Astrocyte (in vitro differentiated cells and primary cell): ENCODE data around the gene TARBP2. TPM values are rescaled to one million over a fixed set of nuclear protein-coding genes. Genes with fewer than 3 reads are reported as not detected.
A peak's percentile ranks its signal among the peaks of the same experiment; 100 is the strongest.

Experiments used
- DNase-seq: peaks from one replicate; pipeline ENCODE4 v3.0.0-alpha.2; 2010; ENCODE audit warnings: low read depth
- FAIRE-seq: peaks from 2 replicates; lab custom pipeline; 2011; peaks lifted over from hg19 to GRCh38; lab: Jason Lieb, UNC
- H2AFZ ChIP-seq: 2 replicates; pipeline ENCODE4 v1.6.0; 2012; ENCODE audit warnings: low read depth, low read length, inconsistent platforms
- H3K27ac ChIP-seq: 2 replicates; pipeline ENCODE4 v1.5.1; 2011; ENCODE audit warnings: low read depth, low read length, inconsistent platforms
- H3K27me3 ChIP-seq: 2 replicates; pipeline ENCODE4 v1.6.0; 2011; ENCODE audit warnings: low read length, inconsistent platforms; ENCODE audit not compliant: insufficient read depth
- H3K36me3 ChIP-seq: 2 replicates; pipeline ENCODE4 v1.5.1; 2011; ENCODE audit warnings: low read length, inconsistent platforms; ENCODE audit not compliant: insufficient read depth
- H3K4me1 ChIP-seq: 2 replicates; pipeline ENCODE4 v1.5.1; 2011; ENCODE audit warnings: low read length, inconsistent platforms; ENCODE audit not compliant: insufficient read depth
- H3K4me2 ChIP-seq: 2 replicates; pipeline ENCODE4 v1.6.0; 2012; ENCODE audit warnings: low read length, inconsistent platforms
- H3K4me3 ChIP-seq: 2 replicates; pipeline ENCODE4 v1.5.1; 2011; ENCODE audit warnings: low read depth, mild to moderate bottlenecking, low read length, inconsistent platforms; ENCODE audit not compliant: insufficient read depth
- H3K79me2 ChIP-seq: 2 replicates; pipeline ENCODE4 v1.6.0; 2012; ENCODE audit warnings: mild to moderate bottlenecking, low read length, inconsistent platforms; ENCODE audit not compliant: insufficient read depth
- H3K9ac ChIP-seq: 2 replicates; pipeline ENCODE4 v1.6.0; 2012; ENCODE audit warnings: mild to moderate bottlenecking, low read length, inconsistent platforms
- H3K9me3 ChIP-seq: 2 replicates; pipeline ENCODE4 v1.5.1; 2012; ENCODE audit warnings: low read depth, mild to moderate bottlenecking, low read length, inconsistent platforms; ENCODE audit not compliant: insufficient read depth
- H4K20me1 ChIP-seq: 2 replicates; pipeline ENCODE4 v1.6.0; 2012; ENCODE audit warnings: low read length, inconsistent platforms; ENCODE audit not compliant: insufficient read depth
- H3K27ac Mint-ChIP-seq: one replicate; pipeline ENCODE4 v1.8.0; 2021; ENCODE audit warnings: mild to moderate bottlenecking, mixed read lengths; ENCODE audit not compliant: unreplicated experiment
- H3K27me3 Mint-ChIP-seq: one replicate; pipeline ENCODE4 v1.8.0; 2021; ENCODE audit warnings: low read depth, mixed read lengths; ENCODE audit not compliant: unreplicated experiment
- H3K36me3 Mint-ChIP-seq: one replicate; pipeline ENCODE4 v1.8.0; 2021; ENCODE audit warnings: low read depth, mixed read lengths; ENCODE audit not compliant: unreplicated experiment
- H3K4me1 Mint-ChIP-seq: one replicate; pipeline ENCODE4 v1.8.0; 2021; ENCODE audit warnings: low read depth, mixed read lengths; ENCODE audit not compliant: unreplicated experiment
- H3K4me3 Mint-ChIP-seq: one replicate; pipeline ENCODE4 v1.8.0; 2021; ENCODE audit warnings: mild to moderate bottlenecking, moderate library complexity, mixed read lengths; ENCODE audit not compliant: unreplicated experiment
- H3K9me3 Mint-ChIP-seq: one replicate; pipeline ENCODE4 v1.8.0; 2021; ENCODE audit warnings: mild to moderate bottlenecking, mixed read lengths; ENCODE audit not compliant: unreplicated experiment
- CTCF ChIP-seq: IDR thresholded peaks from 2 replicates; pipeline ENCODE4 v1.5.1; 2011; ENCODE audit warnings: low read depth, mild to moderate bottlenecking, inconsistent platforms, low read length, moderate library complexity; ENCODE audit not compliant: insufficient read depth
- EZH2 ChIP-seq: IDR thresholded peaks from 2 replicates; pipeline ENCODE4 v1.6.1; 2012; ENCODE audit warnings: mild to moderate bottlenecking, low read length, inconsistent platforms; ENCODE audit not compliant: insufficient read depth
- total RNA-seq: library from RNA; stranded (reverse); gene quantifications from 2 replicates; pipeline ENCODE4 v1.2.1, GENCODE V29; 2021

The TARBP2 gene
- total RNA-seq, 1 donor from 2014 or later: 51.1 TPM

- H3K4me3 Mint-ChIP-seq: no peak overlapping the region
- FAIRE-seq (no peak), DNase-seq (no peak)
- no peaks in the 10 kb centered on the region for H3K27me3 Mint-ChIP-seq
- Histone ChIP-seq H3K4me1 (peaks cover 41% of the 10 kb centered on the region), H3K79me2 (peaks cover 27% of the 10 kb centered on the region), H3K36me3 (peaks cover 6% of the 10 kb centered on the region), H3K9ac (no peak overlapping the region), H3K9me3 (no peaks in the 10 kb centered on the region), H3K27me3 (no peaks in the 10 kb centered on the region), H3K4me2 (no peak overlapping the region), H4K20me1 (no peaks in the 10 kb centered on the region), H3K27ac (no peak overlapping the region), H3K4me3 (no peak overlapping the region), H2AFZ (no peak overlapping the region)
- peak overlapping the region; percentile 62 for H3K27ac Mint-ChIP-seq
- H3K9me3 Mint-ChIP-seq: no peaks in the 10 kb centered on the region
- TF ChIP-seq CTCF: no peak
- no peak for TF ChIP-seq EZH2
- peaks cover 9% of the 10 kb centered on the region for H3K36me3 Mint-ChIP-seq
- H3K4me1 Mint-ChIP-seq: peaks cover 22% of the 10 kb centered on the region
Measured at GRCh38 chr12:53504004-53504920, 3.2 kb downstream of the TARBP2 start.

GRCh38 chr12:53505086-53505485, 4.0 kb downstream of the TARBP2 start:
- Histone ChIP-seq H3K79me2 (peaks cover 27% of the 10 kb centered on the region), H3K27ac (peak overlapping the region; percentile 6), H3K9me3 (no peaks in the 10 kb centered on the region), H2AFZ (no peak overlapping the region), H4K20me1 (no peaks in the 10 kb centered on the region), H3K4me2 (no peak overlapping the region), H3K27me3 (no peaks in the 10 kb centered on the region), H3K36me3 (peaks cover 6% of the 10 kb centered on the region), H3K4me1 (peaks cover 35% of the 10 kb centered on the region), H3K9ac (peak overlapping the region; percentile 3), H3K4me3 (no peak overlapping the region)
- H3K4me1 Mint-ChIP-seq: peaks cover 18% of the 10 kb centered on the region
- no peak overlapping the region for H3K27ac Mint-ChIP-seq
- no peak for TF ChIP-seq EZH2
- H3K9me3 Mint-ChIP-seq: no peaks in the 10 kb centered on the region
- H3K36me3 Mint-ChIP-seq: peaks cover 9% of the 10 kb centered on the region
- H3K27me3 Mint-ChIP-seq: no peaks in the 10 kb centered on the region
- peak; percentile 45 for DNase-seq
- no peak overlapping the region for H3K4me3 Mint-ChIP-seq
- no peak for FAIRE-seq

- Histone ChIP-seq H3K4me2 (peak overlapping the region; percentile 27), H3K27ac (peak overlapping the region; percentile 6), H2AFZ (no peak overlapping the region), H3K9me3 (no peaks in the 10 kb centered on the region), H3K4me3 (no peak overlapping the region), H3K4me1 (peaks cover 31% of the 10 kb centered on the region), H3K27me3 (no peaks in the 10 kb centered on the region), H3K79me2 (peaks cover 27% of the 10 kb centered on the region), H3K36me3 (peaks cover 6% of the 10 kb centered on the region), H4K20me1 (no peaks in the 10 kb centered on the region), H3K9ac (peak overlapping the region; percentile 20)
- TF ChIP-seq CTCF (no peak), EZH2 (no peak)
- FAIRE-seq: no peak
- Mint-ChIP-seq H3K27ac (no peak overlapping the region), H3K4me1 (peaks cover 18% of the 10 kb centered on the region), H3K36me3 (peaks cover 9% of the 10 kb centered on the region), H3K4me3 (no peak overlapping the region), H3K27me3 (no peaks in the 10 kb centered on the region), H3K9me3 (no peaks in the 10 kb centered on the region)
- DNase-seq: no peak
Measured at GRCh38 chr12:53505555-53506449, 4.7 kb downstream of the TARBP2 start.
